ENCODE measurements around the gene ARL4C. TPM values are rescaled to one million over a fixed set of nuclear protein-coding genes. Genes with fewer than 3 reads are reported as not detected.

Gene ARL4C
- polyA plus RNA-seq, 1 experiment: 15.0 TPM

DNA sequence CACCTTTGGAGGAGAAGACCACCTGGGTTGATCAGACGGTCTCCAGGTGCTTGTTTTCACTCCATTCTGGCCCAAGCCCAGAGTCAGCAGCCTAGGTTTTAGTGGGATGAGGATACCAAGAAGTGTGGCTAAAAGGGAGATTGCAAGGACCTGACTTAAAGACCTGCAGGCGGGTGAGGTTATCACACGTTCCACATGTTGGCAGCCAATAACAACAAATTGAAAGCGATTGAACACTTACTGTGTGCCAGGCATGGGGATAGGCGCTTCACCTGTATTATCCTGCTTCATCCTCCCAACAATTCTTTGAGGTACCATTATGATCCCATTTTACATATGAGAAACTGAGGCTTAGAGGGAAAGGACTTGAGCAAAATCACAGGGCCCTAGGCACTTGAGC is 5.0 kb downstream of the ARL4C start:
- POLR2A ChIA-PET: no interaction called here
- H3K9me3 ChIP-seq (ENCODE audit: control insufficient read depth, insufficient read depth, low read length): no peaks in the 10 kb centered on the region; the same call in 1 of the 2 replicates
- CTCF ChIA-PET: interaction anchor here (1.2 kb wide), 1 partner anchor 357 kb away, joined by 3 read pairs; no protein-coding TSS in a partner anchor

DNA sequence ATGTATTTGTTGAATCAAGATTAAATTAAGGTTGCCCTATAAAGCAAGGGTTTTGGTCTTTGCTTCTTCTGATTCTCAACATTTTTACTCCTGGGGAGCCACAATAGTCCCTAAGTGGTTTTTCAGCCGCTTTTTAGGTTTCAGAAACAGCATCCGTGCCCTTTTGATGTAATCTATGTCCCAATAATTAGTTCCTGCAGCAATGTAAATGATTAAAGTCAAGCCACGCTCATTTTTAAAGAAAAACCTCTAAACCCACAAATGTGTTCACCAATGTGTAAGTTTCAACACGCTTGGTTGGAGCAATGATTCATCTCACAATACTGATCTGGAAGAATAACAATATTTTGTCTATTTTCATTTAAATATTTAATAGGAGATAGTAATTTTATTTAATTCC is 5.6 kb downstream of the ARL4C start:
- ChIA-PET CTCF (no interaction called here), POLR2A (no interaction called here)
- Histone ChIP-seq H3K9me3 (ENCODE audit: control insufficient read depth, insufficient read depth, low read length) (peaks cover 3% of the 10 kb centered on the region; the same call in 1 of the 2 replicates), H3K27ac (ENCODE audit: low read depth, low read length) (no peak overlapping the region), H3K4me3 (ENCODE audit: low read depth, low read length) (no peak overlapping the region), H3K27me3 (ENCODE audit: control insufficient read depth, insufficient read depth, low read length) (no peaks in the 10 kb centered on the region)
- DNase-seq (ENCODE audit: low read depth, low spot score): no peak
- TF ChIP-seq, protein P1, sequence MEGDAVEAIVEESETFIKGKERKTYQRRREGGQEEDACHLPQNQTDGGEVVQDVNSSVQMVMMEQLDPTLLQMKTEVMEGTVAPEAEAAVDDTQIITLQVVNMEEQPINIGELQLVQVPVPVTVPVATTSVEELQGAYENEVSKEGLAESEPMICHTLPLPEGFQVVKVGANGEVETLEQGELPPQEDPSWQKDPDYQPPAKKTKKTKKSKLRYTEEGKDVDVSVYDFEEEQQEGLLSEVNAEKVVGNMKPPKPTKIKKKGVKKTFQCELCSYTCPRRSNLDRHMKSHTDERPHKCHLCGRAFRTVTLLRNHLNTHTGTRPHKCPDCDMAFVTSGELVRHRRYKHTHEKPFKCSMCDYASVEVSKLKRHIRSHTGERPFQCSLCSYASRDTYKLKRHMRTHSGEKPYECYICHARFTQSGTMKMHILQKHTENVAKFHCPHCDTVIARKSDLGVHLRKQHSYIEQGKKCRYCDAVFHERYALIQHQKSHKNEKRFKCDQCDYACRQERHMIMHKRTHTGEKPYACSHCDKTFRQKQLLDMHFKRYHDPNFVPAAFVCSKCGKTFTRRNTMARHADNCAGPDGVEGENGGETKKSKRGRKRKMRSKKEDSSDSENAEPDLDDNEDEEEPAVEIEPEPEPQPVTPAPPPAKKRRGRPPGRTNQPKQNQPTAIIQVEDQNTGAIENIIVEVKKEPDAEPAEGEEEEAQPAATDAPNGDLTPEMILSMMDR (IDR thresholded peaks at IDR 0.05; ENCODE audit: low read depth, low read length): no peak

More for the DNA sequence above, 5.0 kb downstream of the ARL4C start:
- no peak overlapping the region for H3K4me3 ChIP-seq (ENCODE audit: low read depth, low read length)
- TF ChIP-seq, protein P1 (IDR thresholded peaks at IDR 0.05; ENCODE audit: low read depth, low read length): no peak
- H3K27me3 ChIP-seq (ENCODE audit: control insufficient read depth, insufficient read depth, low read length): no peaks in the 10 kb centered on the region
- H3K27ac ChIP-seq (ENCODE audit: low read depth, low read length): no peak overlapping the region
- no peak for DNase-seq (ENCODE audit: low read depth, low spot score)

DNA sequence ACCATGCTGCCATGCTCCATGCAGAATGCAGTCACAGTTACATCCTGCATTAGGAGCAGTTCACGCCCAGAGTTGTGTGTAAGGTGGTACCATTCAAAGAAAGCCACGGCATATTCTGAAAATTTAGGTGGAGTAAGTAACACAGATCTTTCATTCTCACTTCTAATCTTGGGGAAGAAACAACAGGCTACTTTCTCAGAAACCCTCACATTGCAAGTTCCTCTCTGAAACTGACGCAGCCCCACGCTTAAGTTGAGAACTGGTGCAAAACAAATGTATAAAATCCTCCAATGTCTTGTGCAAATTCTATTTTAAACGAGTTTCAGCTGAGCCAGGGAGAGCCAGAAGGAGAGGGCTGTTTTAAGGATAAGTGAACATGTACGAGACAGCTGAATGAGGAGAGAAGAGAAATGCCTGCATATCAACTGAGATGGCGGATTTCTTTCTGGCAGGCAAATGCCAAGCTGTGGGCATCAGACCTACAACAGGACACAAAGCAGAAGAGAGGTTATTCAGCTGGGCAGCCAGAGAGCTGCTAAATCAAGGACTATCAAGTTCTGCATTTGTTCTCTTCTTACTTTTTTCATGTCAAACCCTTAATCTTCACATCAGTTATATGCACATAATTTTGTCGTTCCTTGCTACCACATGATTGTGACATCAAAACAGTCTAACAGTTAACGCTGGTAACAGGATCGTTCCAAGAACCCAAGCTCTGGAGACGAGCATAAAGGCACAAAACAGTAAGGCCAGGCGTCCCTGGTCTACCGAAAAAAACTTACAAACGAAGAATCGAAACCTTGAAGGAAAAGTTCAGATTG is 6.4 kb downstream of the ARL4C start:
- POLR2A ChIA-PET: no interaction called here
- DNase-seq (ENCODE audit: low read depth, low spot score): no peak
- H3K9me3 ChIP-seq (ENCODE audit: control insufficient read depth, insufficient read depth, low read length): peaks cover 3% of the 10 kb centered on the region; the same call in 1 of the 2 replicates
- TF ChIP-seq, protein P1 (IDR thresholded peaks at IDR 0.05; ENCODE audit: low read depth, low read length): no peak
- H3K27me3 ChIP-seq (ENCODE audit: control insufficient read depth, insufficient read depth, low read length): no peaks in the 10 kb centered on the region
- H3K27ac ChIP-seq (ENCODE audit: low read depth, low read length): no peak overlapping the region
- CTCF ChIA-PET: no interaction called here
- no peak overlapping the region for H3K4me3 ChIP-seq (ENCODE audit: low read depth, low read length)

DNA sequence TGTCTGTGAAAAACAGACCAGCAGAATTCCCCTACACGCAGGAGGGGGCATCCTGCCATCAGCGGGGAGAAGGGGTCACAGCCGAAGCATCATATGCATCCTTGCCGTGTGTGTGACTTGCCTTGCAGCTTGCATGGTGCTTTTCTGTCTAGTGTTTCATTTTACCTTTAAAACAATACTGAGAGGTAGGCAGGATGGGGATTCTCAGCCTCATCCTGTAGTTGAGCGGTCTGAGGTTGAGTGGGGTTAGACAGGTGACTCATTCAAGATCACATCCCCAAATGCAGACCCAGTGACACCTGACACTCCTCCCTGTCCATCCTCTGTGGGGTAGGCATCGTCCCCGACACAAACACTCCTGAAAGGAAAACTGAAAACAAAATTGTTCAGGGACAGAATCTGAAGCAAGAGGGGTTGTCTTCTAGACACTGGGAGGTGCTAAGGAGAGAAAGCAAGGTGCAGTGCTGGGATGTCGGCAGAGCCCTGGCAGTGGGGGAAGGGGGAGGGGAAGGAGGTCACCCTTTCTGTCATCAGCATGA is 7.9 kb downstream of the ARL4C start:
- Histone ChIP-seq H3K9me3 (ENCODE audit: control insufficient read depth, insufficient read depth, low read length) (peaks cover 3% of the 10 kb centered on the region; the same call in 1 of the 2 replicates), H3K4me3 (ENCODE audit: low read depth, low read length) (no peak overlapping the region), H3K27ac (ENCODE audit: low read depth, low read length) (no peak overlapping the region), H3K27me3 (ENCODE audit: control insufficient read depth, insufficient read depth, low read length) (no peaks in the 10 kb centered on the region)
- TF ChIP-seq, protein P1 (IDR thresholded peaks at IDR 0.05; ENCODE audit: low read depth, low read length): no peak
- DNase-seq (ENCODE audit: low read depth, low spot score): no peak
- ChIA-PET CTCF (no interaction called here), POLR2A (no interaction called here)

DNA sequence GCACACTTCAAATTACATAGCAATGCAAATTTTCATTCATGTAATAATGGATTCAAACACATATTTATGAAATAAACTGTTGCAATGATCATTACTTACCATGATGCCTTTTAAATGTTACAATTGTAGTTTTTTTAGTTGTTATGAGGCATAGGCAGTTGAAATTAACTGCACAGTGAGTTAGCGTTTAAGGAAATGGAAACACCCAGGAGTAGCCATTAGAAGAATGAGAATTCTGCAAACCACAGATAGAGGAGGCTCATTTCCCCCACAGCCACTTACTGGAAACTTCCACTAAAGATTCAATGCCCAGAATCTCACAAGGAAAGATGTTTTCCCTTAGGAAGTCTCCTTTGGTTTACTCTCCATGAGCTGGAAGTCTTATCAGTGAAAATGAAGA is 8.4 kb downstream of the ARL4C start:
- CTCF ChIA-PET: no interaction called here

More for the DNA sequence above, 8.4 kb downstream of the ARL4C start:
- no peak overlapping the region for H3K27ac ChIP-seq (ENCODE audit: low read depth, low read length)
- POLR2A ChIA-PET: no interaction called here
- no peak overlapping the region for H3K4me3 ChIP-seq (ENCODE audit: low read depth, low read length)
- DNase-seq (ENCODE audit: low read depth, low spot score): no peak
- TF ChIP-seq, protein P1 (IDR thresholded peaks at IDR 0.05; ENCODE audit: low read depth, low read length): no peak
- no peaks in the 10 kb centered on the region for H3K27me3 ChIP-seq (ENCODE audit: control insufficient read depth, insufficient read depth, low read length)
- peaks cover 3% of the 10 kb centered on the region; the same call in 1 of the 2 replicates for H3K9me3 ChIP-seq (ENCODE audit: control insufficient read depth, insufficient read depth, low read length)

All from AG04450 (cell line).